Measurements from ENCODE around the gene CST9.

CST9 gene

GRCh38 chr20:23629542-23630391 lies 24.1 kb upstream of the CST9 start:
- no peak overlapping the region for H3K4me3 ChIP-seq (ENCODE audit: low read depth in 1 of 2, low read length in 1 of 2)
- H3K9me3 ChIP-seq: no peaks in the 10 kb centered on the region
- H3K27ac ChIP-seq: no peak overlapping the region
- H3K36me3 ChIP-seq: peaks cover 19% of the 10 kb centered on the region
- H3K4me1 ChIP-seq (ENCODE audit: control insufficient read depth in 1 of 2, insufficient read depth in 1 of 2, low read depth in 1 of 2, low read length in 1 of 2): no peaks in the 10 kb centered on the region
- TF ChIP-seq CTCF (IDR thresholded peaks at IDR 0.05): no peak
- peaks cover 16% of the 10 kb centered on the region for H3K27me3 ChIP-seq

GRCh38 chr20:23629017-23629541 lies 23.4 kb upstream of the CST9 start:
- Histone ChIP-seq H3K27ac (no peak overlapping the region), H3K27me3 (peaks cover 16% of the 10 kb centered on the region), H3K4me3 (ENCODE audit: low read depth in 1 of 2, low read length in 1 of 2) (no peak overlapping the region), H3K4me1 (ENCODE audit: control insufficient read depth in 1 of 2, insufficient read depth in 1 of 2, low read depth in 1 of 2, low read length in 1 of 2) (no peaks in the 10 kb centered on the region), H3K9me3 (no peaks in the 10 kb centered on the region), H3K36me3 (peaks cover 19% of the 10 kb centered on the region)
- no peak for TF ChIP-seq CTCF (IDR thresholded peaks at IDR 0.05)

GRCh38 chr20:23628402-23629016 lies 22.8 kb upstream of the CST9 start:
- Histone ChIP-seq H3K4me1 (ENCODE audit: control insufficient read depth in 1 of 2, insufficient read depth in 1 of 2, low read depth in 1 of 2, low read length in 1 of 2) (no peaks in the 10 kb centered on the region), H3K4me3 (ENCODE audit: low read depth in 1 of 2, low read length in 1 of 2) (no peak overlapping the region), H3K36me3 (peaks cover 13% of the 10 kb centered on the region), H3K27ac (no peak overlapping the region), H3K9me3 (no peaks in the 10 kb centered on the region), H3K27me3 (peaks cover 16% of the 10 kb centered on the region)
- TF ChIP-seq CTCF (IDR thresholded peaks at IDR 0.05): no peak

GRCh38 chr20:23627501-23627900 lies 21.8 kb upstream of the CST9 start:
- Histone ChIP-seq H3K27me3 (peaks cover 16% of the 10 kb centered on the region), H3K4me3 (ENCODE audit: low read depth in 1 of 2, low read length in 1 of 2) (no peak overlapping the region), H3K4me1 (ENCODE audit: control insufficient read depth in 1 of 2, insufficient read depth in 1 of 2, low read depth in 1 of 2, low read length in 1 of 2) (no peaks in the 10 kb centered on the region), H3K27ac (no peak overlapping the region), H3K9me3 (no peaks in the 10 kb centered on the region), H3K36me3 (peaks cover 3% of the 10 kb centered on the region)
- TF ChIP-seq CTCF (IDR thresholded peaks at IDR 0.05): no peak

GRCh38 chr20:23626040-23626620 lies 20.4 kb upstream of the CST9 start:
- Histone ChIP-seq H3K27me3 (peaks cover 16% of the 10 kb centered on the region), H3K4me1 (ENCODE audit: control insufficient read depth in 1 of 2, insufficient read depth in 1 of 2, low read depth in 1 of 2, low read length in 1 of 2) (no peaks in the 10 kb centered on the region), H3K36me3 (no peaks in the 10 kb centered on the region), H3K9me3 (no peaks in the 10 kb centered on the region), H3K27ac (no peak overlapping the region), H3K4me3 (ENCODE audit: low read depth in 1 of 2, low read length in 1 of 2) (no peak overlapping the region)
- TF ChIP-seq CTCF (IDR thresholded peaks at IDR 0.05): no peak

All from neutrophil (primary cell).